Activated CD4-positive, alpha-beta T cell treated with anti-CD3 and anti-CD28 coated beads for 24 hours (primary cell): ENCODE data around the gene B3GALT5.

Source experiments
- DNase-seq, 2 donors: peaks; one replicate each; pipeline ENCODE4 v3.0.0-alpha.2; 2020; ENCODE audit warnings: low read depth in 2 of 2

The B3GALT5 gene

DNA sequence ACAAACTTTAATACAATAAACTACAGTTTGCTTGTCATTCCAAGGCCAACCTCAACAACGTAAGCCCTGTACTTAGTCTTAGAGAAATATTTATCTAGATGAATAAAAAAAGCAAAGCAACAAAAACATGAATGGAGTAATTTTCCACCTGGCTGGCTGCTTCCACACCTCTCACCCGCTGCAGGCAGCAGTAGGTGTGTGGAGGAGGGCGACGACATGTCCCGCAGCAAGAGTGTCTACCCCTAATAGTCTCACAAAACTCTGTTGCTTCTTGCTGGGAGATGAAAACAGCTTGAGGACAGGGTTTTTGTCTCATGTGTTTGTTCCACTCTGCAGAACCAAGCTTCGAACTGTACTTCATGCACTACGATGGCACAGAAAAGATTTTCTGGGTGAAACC, 83.5 kb downstream of the B3GALT5 start:
- DNase-seq, result no peak

DNA sequence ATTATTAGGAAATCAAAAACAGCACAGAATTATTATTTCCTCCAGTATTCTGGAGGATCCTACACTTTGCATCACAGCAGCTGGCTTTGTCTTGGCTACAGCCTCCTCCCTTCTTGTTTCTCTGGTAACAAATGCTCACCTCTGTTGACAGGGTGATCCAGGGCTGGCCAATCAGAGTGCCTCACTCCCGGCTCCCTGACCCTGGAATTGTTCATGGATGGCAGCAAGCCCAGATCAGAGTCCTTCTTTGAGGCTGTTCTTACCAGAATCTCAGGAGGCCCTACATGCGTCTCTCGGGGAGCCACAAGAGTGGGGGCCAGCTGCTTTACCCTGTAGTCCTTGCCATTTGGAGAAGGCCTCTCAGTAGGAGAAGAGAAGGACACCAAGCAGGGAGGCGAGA, 83.9 kb downstream of the B3GALT5 start:
- DNase-seq, result no peak

DNA sequence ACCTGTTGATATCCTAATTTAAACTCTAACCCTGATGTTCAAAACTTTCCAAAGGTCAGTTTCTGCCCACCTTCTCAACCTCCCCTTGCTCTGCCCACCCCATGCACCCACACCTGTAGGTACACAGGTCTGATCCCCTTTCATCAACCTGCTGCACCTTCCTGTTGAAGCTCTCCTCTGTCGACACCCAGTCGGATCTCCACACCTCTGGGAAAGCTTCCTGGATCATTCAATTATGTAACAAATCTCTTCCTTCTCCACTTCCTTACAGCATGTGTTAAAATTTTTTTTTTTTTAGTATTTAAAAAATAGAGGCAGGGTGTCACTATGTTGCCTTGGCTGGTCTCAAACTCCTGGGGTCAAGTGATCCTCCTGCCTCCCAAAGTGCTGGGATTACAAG, 87.6 kb downstream of the B3GALT5 start:
- DNase-seq, result no peak

DNA sequence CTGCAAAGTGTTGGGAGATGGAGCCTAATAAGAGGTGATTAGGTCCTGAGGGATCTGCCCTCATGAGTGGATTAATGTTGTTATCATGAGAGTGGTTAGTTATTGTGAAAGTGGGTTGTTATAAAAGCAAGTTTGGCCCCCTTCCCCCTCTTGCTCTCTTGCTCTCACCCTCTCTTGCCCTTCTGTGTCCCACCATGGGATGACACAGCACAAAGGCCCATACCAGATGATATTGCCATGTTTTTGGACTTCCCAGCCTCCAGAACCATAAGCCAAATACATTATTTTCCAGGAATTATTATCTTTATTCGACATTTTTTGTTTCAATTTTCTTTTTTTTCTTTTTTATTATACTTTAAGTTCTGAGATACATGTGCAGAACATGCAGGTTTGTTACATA, 90.8 kb downstream of the B3GALT5 start:
- DNase-seq, result no peak

DNA sequence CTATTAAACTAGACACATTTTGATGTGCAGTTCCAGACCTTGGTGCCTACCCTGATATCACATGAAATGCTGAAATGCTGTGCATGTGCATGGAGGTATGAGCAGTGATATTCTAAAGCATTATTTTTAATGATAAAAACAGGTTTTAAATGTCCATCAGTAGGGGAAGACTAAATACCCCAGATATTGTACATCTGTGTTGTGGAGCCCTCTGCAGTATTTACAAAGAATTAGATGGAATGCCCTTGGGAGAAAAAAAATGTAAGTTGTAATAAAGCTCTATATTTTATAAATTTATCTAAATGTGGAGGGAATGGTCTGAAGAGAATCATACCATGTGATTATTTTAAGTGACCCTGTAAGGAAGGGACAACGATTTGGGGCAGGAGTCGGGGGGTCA, 93.1 kb downstream of the B3GALT5 start:
- no peak for DNase-seq

DNA sequence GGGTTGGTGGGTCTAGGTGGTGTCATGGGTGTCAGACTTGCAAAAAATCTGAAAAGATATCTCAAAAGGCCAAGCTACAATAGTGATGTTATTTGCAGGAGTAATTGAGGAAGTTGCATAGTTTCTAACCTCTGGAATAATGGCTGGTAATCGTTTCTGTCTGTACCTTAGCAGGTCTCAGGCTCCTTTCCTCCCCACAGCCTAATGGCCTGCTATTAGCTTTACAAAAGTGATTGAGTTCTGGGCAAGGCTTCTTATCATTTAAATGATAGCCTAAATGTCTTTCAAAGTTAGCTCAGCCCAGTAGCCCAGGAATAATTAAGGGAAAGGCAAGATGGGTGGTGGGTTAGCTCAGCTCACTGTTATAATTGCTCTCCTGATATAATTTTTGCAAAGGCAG, 94.6 kb downstream of the B3GALT5 start:
- no peak for DNase-seq

DNA sequence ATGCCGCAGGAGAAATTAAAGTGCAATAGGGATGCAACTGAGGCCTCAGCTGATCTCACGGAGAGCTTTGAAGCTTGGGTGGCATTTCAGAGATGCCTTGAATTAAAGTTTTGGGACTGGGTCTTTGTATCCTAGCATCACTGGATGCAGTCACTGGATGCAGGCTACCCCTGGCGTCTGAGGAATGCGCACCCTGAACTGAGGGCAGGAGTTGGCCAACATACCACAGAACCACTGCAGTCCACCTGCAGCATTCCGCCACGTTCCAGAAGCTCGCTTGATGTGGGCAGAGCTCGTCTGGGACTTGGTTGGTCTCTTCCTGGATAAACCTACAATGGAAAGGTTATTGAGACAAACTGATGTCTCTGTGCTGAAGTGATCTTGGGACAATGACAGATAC, 98.1 kb downstream of the B3GALT5 start:
- no peak for DNase-seq

DNA sequence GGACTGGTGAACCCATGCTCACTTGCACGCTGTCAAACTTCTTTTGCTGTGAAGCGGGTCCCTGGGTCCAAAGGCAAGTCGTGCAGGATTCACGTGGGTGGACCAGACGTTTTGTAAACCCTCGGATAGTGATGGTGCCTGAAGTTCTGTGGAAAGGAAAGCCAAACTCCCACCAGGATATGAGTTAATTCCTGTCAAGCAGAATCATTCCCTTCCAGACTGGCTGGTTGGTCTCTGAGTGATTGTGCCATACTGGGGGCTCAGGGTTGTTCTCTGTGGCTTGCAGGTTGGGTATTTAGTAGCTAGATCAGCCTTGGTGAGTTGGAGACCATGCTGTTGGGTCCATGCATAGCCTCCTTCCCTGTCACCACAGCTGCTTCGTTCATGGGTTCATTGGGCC, 99.5 kb downstream of the B3GALT5 start:
- DNase-seq, result no peak

DNA sequence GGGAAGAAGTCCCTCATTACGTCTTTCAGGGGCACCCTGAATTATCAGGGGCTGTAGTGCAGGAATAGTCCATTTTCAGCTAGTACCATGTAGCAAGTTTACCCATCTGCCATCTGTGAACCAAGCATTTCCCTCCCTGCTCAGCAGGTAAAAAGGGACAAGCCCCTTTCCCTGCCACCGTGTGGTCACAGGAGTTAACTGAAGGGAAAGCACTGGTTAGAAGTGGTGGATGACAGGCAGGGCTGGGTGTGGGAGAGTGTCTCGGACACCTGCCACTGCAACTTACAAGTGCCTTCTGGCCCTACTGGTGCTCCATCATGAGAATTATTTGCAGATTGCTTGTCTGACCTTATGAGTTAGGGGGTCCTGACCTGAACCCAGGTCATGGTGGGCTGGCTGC, 100.2 kb downstream of the B3GALT5 start:
- DNase-seq, result no peak

DNA sequence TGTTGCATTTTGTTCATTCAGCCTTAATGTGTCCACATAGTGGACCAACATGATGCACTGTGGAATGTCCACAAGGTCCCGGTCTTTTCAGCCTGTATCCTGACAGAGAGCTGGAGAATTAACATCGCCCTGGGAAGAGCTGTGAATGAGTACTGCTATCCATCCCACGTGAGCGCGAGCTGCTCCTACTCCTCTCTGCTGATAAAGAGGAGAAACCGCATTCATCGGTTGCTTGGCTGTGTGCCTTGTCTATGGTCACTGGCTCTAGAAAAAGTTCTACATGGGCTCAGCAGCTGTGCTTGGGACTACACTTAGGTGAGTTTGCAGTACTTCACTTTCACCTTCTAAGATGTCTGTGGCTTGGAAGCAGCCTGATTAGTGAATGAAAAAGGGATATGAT, 101.2 kb downstream of the B3GALT5 start:
- no peak for DNase-seq

DNA sequence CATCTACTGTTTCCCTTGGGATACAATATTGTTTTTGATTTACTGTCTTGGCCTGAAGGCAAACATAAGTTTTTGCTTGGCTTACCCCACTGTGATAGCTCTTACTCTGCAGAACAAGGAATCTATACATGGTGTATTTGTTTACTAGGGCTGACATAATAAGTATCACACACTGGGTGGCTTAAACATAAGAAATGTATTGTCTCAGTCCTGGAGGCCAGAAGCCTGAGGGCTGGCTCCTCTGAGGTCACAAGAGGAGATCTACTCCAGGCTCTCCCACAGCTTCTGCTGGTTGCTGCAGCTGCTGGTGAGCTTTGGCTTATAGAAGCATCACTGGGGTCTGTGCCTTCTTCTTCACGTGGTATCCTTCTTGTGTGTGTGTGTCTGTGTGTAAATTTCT, 101.6 kb downstream of the B3GALT5 start:
- no peak for DNase-seq

DNA sequence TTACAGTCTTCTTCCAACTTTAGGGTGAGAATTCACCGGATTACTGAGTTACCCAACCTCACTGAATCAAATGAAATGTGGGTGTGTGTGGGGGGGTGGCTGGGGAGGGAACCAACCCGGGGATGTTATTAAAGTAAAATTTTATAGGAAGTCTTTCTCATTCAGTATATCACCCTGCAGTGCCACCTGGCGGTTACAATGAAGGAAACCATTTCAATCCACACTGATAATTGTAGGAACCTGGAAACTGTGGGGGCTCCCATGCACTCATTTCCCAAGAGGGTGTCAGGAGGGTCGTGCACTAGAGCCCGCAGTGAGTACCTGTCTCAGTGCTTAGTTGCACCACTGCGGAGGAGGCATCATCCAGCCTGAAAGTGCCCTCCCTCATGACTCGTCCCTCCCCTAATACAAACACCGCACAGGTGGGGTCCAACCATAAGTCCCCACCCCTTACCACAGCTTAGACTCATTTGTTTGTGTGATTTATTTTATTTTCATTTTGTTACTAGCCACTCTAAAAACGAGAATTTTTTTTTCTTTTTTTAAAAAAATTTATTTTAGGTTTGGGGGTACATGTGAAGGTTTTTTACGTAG, 103.2 kb downstream of the B3GALT5 start:
- peak; percentile 1 to 26 for DNase-seq

DNA sequence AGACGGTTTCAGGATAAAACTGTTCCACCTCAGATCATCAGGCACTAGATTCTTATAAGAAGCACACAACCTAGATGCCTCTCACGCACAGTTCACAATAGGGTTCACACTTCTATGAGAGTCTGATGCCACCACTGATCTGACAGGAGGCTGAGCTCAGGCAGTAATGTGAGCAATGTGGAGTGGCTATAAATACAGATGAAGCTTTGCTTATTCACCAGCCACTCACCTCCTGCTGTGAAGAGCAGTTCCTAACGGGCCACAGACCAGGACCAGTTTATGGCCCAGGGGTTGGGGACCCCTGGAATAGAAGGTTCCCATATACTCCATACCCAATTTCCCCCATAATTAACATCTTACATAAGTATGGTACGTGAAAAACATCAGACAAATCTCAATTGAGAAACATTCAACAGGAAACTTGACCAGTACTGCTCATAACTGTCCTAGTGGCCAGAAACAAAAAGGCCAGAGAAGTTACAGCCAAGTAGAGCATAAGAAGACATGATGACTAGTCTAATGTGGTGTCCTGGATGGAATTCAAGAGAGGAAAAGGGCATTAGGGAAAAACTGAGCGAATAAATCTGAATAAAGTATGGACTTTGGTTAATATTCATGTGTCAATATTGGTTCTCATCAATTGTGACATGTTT, 107.5 kb downstream of the B3GALT5 start:
- DNase-seq, result no peak

DNA sequence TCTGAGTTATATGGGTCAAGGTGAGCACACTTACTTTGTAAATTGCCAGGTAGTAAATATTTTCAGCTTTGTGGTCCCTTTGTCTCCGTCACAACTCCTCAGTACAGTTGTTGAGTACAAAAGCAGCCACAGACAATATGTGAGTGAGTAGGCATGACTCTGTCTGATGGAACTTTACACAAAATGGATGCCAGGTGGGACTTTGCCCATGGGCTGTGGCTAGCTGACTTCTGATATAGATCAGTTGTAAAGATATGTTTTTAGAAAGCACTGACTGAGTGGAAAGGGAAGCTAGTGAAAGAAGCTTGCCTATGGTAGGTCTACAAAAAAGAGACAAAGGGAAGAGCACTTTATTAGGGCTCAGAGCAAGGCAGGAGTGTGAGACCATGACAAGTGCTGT, 109.1 kb downstream of the B3GALT5 start:
- DNase-seq, result no peak
